ENCODE data around the gene PYGO2. TPM values are rescaled to one million over a fixed set of nuclear protein-coding genes. Genes with fewer than 3 reads are reported as not detected.

PYGO2 gene
- total RNA-seq, 3 donors from 2014 or later, result 22.8 to 34.3 (median 25.8) TPM

GRCh38 chr1:155009221-155009711 lies 47.7 kb upstream of the PYGO2 start:
- TF ChIP-seq, protein P1, sequence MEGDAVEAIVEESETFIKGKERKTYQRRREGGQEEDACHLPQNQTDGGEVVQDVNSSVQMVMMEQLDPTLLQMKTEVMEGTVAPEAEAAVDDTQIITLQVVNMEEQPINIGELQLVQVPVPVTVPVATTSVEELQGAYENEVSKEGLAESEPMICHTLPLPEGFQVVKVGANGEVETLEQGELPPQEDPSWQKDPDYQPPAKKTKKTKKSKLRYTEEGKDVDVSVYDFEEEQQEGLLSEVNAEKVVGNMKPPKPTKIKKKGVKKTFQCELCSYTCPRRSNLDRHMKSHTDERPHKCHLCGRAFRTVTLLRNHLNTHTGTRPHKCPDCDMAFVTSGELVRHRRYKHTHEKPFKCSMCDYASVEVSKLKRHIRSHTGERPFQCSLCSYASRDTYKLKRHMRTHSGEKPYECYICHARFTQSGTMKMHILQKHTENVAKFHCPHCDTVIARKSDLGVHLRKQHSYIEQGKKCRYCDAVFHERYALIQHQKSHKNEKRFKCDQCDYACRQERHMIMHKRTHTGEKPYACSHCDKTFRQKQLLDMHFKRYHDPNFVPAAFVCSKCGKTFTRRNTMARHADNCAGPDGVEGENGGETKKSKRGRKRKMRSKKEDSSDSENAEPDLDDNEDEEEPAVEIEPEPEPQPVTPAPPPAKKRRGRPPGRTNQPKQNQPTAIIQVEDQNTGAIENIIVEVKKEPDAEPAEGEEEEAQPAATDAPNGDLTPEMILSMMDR (IDR thresholded peaks at IDR 0.05), result no peak
- Histone ChIP-seq H3K4me1 (ENCODE audit: low read depth) (peaks cover 81% of the 10 kb centered on the region), H3K36me3 (ENCODE audit: low read depth) (no peaks in the 10 kb centered on the region), H3K9me3 (no peaks in the 10 kb centered on the region), H3K4me3 (no peak overlapping the region)
- intact Hi-C loops (cut with DNase I, micrococcal nuclease), result no loop called here
- ATAC-seq (no peak), DNase-seq (peak in 1 of 3 donors; percentile 60)

DNA sequence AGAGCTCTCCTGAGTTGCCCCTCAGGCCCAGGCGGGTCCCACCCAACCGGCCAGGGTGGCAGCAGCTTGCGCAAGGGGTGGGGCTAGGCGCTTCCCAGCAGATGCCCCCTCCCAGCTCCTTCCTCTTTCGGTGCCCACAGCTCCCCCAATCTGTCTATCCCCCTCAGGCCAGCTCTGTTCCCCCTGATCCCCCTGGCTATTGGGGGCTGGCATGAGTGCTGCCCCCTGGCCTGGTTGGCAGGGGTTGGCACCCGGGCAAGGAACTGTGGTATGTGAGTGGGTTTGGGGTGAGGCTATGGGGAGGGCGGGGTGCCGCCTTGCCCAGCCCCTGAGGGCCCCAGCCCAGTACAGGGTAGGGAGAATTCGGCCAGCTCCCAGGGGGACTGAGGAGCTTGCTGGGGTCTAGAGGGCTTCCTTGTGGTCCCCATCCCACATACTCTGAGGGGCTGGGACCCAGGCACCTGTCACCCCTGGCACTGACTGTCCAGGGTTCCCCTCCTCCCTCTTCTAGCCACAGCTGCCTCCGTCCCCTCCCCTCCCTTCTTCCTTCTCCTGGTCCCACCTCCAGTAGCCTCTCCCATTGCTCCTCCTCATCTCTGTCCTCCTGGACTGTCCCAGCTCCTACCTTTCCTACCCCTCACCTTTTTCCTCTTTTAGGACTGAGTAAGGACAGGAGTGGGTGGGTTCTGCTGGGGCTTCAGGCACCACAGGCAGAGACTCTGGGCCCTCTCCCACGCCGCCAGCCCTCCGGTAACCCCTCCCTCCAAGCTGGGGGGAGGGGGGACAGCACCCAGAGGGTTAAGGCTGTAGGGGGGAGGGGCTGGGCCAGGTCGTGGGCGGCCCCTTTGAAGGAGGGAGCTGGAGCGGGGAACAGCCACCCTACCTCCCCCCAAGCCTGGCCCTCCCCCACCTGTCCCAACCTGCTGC lies 46.7 kb upstream of the PYGO2 start:
- ATAC-seq, result peak; percentile 49

GRCh38 chr1:155007251-155007828 lies 45.8 kb upstream of the PYGO2 start:
- no peaks in the 10 kb centered on the region for H3K9me3 ChIP-seq
- H3K4me3 ChIP-seq, result no peak overlapping the region
- DNase-seq (peak; percentile 86 to 90 (median 89)), ATAC-seq (peak; percentile 59)
- TF ChIP-seq, protein P1 (IDR thresholded peaks at IDR 0.05), result no peak
- H3K4me1 ChIP-seq (ENCODE audit: low read depth), result peaks cover 73% of the 10 kb centered on the region
- no peaks in the 10 kb centered on the region for H3K36me3 ChIP-seq (ENCODE audit: low read depth)
- intact Hi-C loops (cut with DNase I, micrococcal nuclease), result no loop called here

More for the DNA sequence above, 46.7 kb upstream of the PYGO2 start:
- peak; percentile 70 to 86 (median 76) for DNase-seq
- intact Hi-C loops (cut with DNase I, micrococcal nuclease), result no loop called here
- TF ChIP-seq, protein P1 (IDR thresholded peaks at IDR 0.05), result no peak
- Histone ChIP-seq H3K4me3 (peak overlapping the region; percentile 5), H3K9me3 (no peaks in the 10 kb centered on the region), H3K4me1 (ENCODE audit: low read depth) (peaks cover 81% of the 10 kb centered on the region), H3K36me3 (ENCODE audit: low read depth) (no peaks in the 10 kb centered on the region)

GRCh38 chr1:155006601-155007101 lies 45.1 kb upstream of the PYGO2 start:
- Histone ChIP-seq H3K9me3 (no peaks in the 10 kb centered on the region), H3K4me3 (no peak overlapping the region), H3K4me1 (ENCODE audit: low read depth) (peaks cover 66% of the 10 kb centered on the region), H3K36me3 (ENCODE audit: low read depth) (no peaks in the 10 kb centered on the region)
- intact Hi-C loops (cut with DNase I, micrococcal nuclease), result no loop called here
- DNase-seq (peak in 1 of 3 donors; percentile 62), ATAC-seq (no peak)
- TF ChIP-seq, protein P1 (IDR thresholded peaks at IDR 0.05), result no peak

GRCh38 chr1:155005076-155006011 lies 43.8 kb upstream of the PYGO2 start:
- H3K4me3 ChIP-seq, result no peak overlapping the region
- H3K36me3 ChIP-seq (ENCODE audit: low read depth), result no peaks in the 10 kb centered on the region
- ATAC-seq (peak; percentile 8), DNase-seq (peak; percentile 86 to 90 (median 87))
- TF ChIP-seq, protein P1 (IDR thresholded peaks at IDR 0.05), result no peak
- intact Hi-C loops (cut with DNase I, micrococcal nuclease), result no loop called here
- no peaks in the 10 kb centered on the region for H3K9me3 ChIP-seq
- peaks cover 54% of the 10 kb centered on the region for H3K4me1 ChIP-seq (ENCODE audit: low read depth)
